ENCODE data around the gene DIAPH3.

DNA sequence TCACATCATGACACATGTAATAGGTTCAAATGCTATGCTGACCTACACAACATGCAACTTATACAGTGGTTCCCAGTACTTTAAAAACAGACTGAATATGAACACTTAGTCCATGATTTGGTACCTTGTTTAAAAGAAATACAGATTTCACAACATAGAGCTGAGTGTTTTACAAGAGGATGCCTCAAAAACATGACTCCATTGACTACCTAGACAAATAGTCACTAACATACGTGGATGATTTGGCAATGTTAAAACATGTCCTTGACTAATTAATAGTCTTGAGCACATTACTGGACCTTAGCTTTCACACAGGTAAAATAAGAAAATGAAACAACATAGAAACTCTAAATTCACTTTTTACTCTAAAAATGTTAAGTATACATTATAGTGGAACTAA lies 300.1 kb downstream of the DIAPH3 start:
- TF ChIP-seq, protein P1, sequence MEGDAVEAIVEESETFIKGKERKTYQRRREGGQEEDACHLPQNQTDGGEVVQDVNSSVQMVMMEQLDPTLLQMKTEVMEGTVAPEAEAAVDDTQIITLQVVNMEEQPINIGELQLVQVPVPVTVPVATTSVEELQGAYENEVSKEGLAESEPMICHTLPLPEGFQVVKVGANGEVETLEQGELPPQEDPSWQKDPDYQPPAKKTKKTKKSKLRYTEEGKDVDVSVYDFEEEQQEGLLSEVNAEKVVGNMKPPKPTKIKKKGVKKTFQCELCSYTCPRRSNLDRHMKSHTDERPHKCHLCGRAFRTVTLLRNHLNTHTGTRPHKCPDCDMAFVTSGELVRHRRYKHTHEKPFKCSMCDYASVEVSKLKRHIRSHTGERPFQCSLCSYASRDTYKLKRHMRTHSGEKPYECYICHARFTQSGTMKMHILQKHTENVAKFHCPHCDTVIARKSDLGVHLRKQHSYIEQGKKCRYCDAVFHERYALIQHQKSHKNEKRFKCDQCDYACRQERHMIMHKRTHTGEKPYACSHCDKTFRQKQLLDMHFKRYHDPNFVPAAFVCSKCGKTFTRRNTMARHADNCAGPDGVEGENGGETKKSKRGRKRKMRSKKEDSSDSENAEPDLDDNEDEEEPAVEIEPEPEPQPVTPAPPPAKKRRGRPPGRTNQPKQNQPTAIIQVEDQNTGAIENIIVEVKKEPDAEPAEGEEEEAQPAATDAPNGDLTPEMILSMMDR (conservative IDR thresholded peaks at IDR 0.05; ENCODE audit: low read length): no peak
- no peak for TF ChIP-seq EZH2phosphoT487 (IDR thresholded peaks at IDR 0.05; ENCODE audit: borderline replicate concordance)
